ENCODE data around the gene DFFB.

DFFB gene

DNA sequence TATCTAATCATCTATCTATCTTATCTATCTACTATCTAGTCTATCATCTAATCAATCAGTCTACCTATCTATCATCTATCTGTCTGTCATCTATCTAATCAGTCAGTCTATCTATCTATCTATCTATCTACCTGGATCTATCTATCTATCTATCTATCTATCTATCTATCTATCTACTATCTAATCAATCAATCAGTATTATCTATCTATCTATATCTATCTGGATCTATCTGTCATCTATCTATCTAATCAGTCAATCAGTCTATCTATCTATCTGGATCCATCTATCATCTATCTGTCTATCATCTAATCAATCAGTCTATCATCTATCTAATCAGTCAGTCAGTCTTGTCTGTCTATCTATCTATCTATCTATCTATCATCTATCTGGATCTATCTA is 69.7 kb downstream of the DFFB start:
- DNase-seq (ENCODE audit: low spot score), result no peak

DNA sequence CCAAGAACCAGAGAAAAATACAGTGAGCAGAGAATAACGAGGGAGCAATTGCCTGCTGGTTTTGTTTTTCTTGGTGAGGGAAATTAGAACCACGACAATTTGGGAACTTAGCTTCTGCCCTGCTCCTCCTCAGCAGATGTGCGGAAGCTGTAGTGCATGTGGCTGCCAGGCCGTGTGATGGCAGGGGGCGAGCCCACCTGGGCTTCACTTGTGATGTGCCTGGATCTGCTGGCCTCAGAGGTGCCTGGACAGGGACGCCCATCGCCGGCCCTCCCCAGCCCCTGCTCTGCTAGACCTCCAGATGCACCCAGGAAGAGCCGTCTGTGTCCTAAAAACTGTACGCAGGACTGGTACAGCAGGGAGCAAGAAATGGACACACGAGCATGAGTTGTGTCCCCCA is 71.3 kb downstream of the DFFB start:
- DNase-seq (ENCODE audit: low spot score), result no peak

DNA sequence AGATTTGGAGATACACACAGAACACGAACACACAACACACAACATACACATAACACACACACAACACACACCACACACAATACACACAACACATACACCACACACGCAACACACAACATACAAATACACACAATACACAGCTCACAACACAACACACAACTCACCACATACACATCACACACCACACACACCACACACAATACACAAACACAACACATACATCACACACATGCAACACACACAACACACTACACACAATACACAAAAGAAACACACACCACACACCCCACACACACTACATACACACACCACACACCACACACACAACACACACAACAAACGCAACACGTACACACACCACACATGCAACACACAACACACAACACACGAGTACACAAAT is 71.8 kb downstream of the DFFB start:
- no peak for DNase-seq (ENCODE audit: low spot score)

DNA sequence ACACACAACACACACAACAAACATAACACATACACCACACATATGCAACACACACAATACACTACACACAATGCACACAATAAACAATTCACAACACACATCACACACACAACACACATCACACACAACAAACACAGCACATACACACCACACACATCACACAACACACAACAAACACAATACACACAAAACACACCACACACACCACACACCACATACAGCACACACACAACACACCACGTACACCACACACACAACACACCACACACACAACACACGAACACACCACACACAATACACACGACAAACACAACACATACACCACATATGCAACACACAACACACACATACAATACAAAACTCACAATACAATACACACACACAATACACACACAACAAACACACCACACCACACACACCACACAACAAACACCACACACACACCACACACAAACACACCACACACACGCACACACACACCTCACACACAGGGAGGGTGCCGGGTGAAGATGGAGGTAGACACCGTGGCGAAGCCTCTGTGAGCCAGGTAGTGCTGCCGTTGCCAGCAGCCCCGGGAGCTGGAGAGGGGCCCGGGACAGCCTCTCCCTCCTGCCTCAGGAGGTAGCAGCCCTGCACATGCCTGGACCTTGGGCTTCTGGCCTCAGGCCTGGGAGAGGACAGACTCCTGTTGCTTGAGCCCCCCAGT is 73.2 kb downstream of the DFFB start:
- no peak for DNase-seq (ENCODE audit: low spot score)

DNA sequence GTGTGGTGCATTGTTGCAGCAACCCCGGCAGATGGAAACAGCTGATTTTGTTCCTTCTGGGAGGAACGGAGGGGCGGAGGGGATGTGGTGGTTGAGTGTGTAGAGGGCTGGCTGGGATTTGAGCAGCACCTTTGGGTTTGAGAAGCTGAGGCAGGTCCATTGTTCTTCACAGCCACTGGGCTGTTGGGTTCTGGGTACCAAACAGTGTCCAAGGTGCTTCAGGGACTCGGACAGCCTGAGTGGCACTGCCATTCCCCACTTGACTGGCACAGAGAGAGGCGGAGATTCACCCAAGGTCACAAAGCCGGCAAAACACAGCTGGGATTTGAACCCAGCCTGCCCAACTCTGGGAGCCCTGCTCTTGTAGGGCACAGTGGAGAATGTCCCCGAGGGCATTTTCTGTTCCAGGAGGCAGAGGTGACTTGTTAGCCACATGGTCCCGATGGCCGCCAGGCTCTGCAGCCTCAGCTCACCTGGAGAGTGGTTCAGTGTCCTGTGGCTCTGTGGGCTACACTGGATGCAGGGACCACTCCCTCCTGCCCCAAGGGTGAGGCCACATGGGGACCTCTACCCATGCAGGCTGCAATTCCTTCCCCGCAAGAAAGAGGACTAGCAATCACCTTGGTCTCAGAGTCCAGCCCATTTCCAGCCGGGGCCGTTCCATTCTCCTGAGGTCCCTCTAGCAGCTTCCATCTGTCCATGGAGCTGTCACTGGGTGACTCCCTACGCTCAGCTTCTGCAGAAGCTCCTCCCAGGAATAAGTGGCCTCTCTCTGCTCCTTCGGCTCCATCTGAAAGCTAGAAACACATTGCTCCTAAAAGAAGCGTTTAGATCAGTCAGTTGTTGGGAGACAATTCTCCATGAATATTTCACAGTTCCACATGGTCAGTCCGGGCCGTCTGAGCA is 74.0 kb downstream of the DFFB start:
- DNase-seq (ENCODE audit: low spot score), result no peak

DNA sequence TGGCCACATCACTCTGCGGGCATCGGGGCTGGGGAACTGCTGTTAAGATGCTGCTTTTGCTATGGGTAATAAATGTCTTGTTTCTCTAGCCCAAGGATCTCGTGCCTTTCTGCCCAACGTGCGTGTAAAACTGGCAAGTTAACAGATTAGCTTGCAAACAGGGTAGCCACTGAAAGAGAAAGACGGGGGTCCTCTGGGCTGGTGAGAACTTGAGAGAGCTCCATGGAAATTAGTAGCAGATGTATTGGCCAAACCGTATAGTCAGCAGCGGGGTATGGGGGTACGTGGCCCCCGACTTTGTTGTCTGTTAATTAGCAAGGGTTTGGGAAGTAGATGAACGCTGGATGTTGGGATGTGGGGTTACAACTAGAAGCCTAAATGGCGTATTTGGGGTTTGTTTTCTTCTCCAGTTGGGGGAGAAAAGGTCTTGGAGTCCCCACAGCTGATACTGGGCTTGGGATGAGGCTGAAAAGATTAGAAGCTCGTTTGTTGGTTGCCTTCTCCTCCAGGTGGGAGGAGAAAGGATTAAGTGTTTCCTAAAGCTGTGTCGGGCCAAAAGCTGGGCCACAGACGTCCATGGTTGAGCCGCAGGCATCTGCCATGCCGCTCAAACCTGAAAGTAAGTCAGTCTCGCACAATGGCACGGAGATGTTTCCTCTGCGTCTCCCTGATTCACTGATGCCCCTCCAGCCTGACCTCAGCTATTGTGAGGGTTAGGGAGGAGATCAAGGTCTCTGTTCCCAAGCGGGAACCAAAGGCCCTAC is 75.1 kb downstream of the DFFB start:
- DNase-seq (ENCODE audit: low spot score), result no peak

All from iPS-NIHi11 (cell line).